HAP-1 (cell line): Measurements from ENCODE around the gene SLC23A2.
"Not testable (repeated sequence)": the region's sequence is repeated elsewhere in the genome, so short reads cannot be mapped to it uniquely, and the experiment has no call there.

Source experiments
- DNase-seq, 2 experiments: peaks; one replicate each; pipeline ENCODE4 v3.0.0-alpha.2; 2016 to 2020; ENCODE audit warnings: low spot score in 2 of 2
- H3K27me3 ChIP-seq: fragments of 250-450 bp; sonication (Bioruptor Pico); 2 replicates; pipeline ENCODE4 v1.5.1; 2020; ENCODE audit warnings: low read depth, mild to moderate bottlenecking, moderate library complexity
- H3K36me3 ChIP-seq: fragments of 250-450 bp; sonication (Bioruptor Pico); replicated peaks from 2 replicates; pipeline ENCODE4 v1.5.1; 2020; ENCODE audit warnings: mild to moderate bottlenecking
- H3K4me1 ChIP-seq: fragments of 250-450 bp; sonication (Bioruptor Pico); 2 replicates; pipeline ENCODE4 v1.5.1; 2020; ENCODE audit warnings: mild to moderate bottlenecking
- H3K4me3 ChIP-seq: fragments of 250-450 bp; sonication (Bioruptor Pico); 2 replicates; pipeline ENCODE4 v1.5.1; 2020; ENCODE audit warnings: mild to moderate bottlenecking, moderate library complexity
- H3K9me3 ChIP-seq: fragments of 250-450 bp; sonication (Bioruptor Pico); 2 replicates; pipeline ENCODE4 v1.5.1; 2020; ENCODE audit warnings: mild to moderate bottlenecking, moderate library complexity
- in situ Hi-C: fragments of 300-500 bp; cut with MboI; formaldehyde crosslinking; loops from 3 replicates; pipeline ENCODE4 v1.14.3; 2020; ENCODE audit warnings: low sequenced_read_pairs, inconsistent platforms, mixed read lengths

SLC23A2 gene

GRCh38 chr20:4854561-4854901 is 146.8 kb downstream of the SLC23A2 start:
- in situ Hi-C loops, result no loop called here
- Histone ChIP-seq H3K27me3 (no peaks in the 10 kb centered on the region), H3K9me3 (no peaks in the 10 kb centered on the region), H3K36me3 (peaks cover 6% of the 10 kb centered on the region), H3K4me3 (no peak overlapping the region), H3K4me1 (no peaks in the 10 kb centered on the region)
- no peak for DNase-seq

GRCh38 chr20:4853757-4854560 is 147.4 kb downstream of the SLC23A2 start:
- Histone ChIP-seq H3K9me3 (no peaks in the 10 kb centered on the region), H3K36me3 (peaks cover 3% of the 10 kb centered on the region; the same call in 1 of the 2 replicates), H3K4me1 (no peaks in the 10 kb centered on the region), H3K27me3 (no peaks in the 10 kb centered on the region), H3K4me3 (no peak overlapping the region)
- DNase-seq, result no peak
- in situ Hi-C loops, result no loop called here

GRCh38 chr20:4853004-4853403 is 148.3 kb downstream of the SLC23A2 start:
- H3K36me3 ChIP-seq, result peaks cover 3% of the 10 kb centered on the region; the same call in 1 of the 2 replicates
- H3K4me1 ChIP-seq, result no peaks in the 10 kb centered on the region
- H3K27me3 ChIP-seq, result no peaks in the 10 kb centered on the region
- in situ Hi-C loops, result no loop called here
- H3K4me3 ChIP-seq, result no peak overlapping the region
- DNase-seq, result no peak
- H3K9me3 ChIP-seq, result no peaks in the 10 kb centered on the region

- no peak overlapping the region for H3K4me3 ChIP-seq
- in situ Hi-C loops, result no loop called here
- H3K36me3 ChIP-seq, result no peaks in the 10 kb centered on the region
- no peaks in the 10 kb centered on the region for H3K4me1 ChIP-seq
- DNase-seq, result no peak
- no peaks in the 10 kb centered on the region for H3K9me3 ChIP-seq
- H3K27me3 ChIP-seq, result no peaks in the 10 kb centered on the region
Measured at GRCh38 chr20:4850960-4851359, 150.3 kb downstream of the SLC23A2 start.

- H3K4me1 ChIP-seq, H3K27me3 ChIP-seq, in situ Hi-C loops, H3K4me3 ChIP-seq, DNase-seq, H3K36me3 ChIP-seq, H3K9me3 ChIP-seq: not testable (repeated sequence)
Measured at GRCh38 chr20:4848829-4849228, 152.5 kb downstream of the SLC23A2 start.

GRCh38 chr20:4848041-4848440 is 153.3 kb downstream of the SLC23A2 start:
- Histone ChIP-seq H3K9me3 (no peaks in the 10 kb centered on the region), H3K4me3 (no peak overlapping the region), H3K36me3 (no peaks in the 10 kb centered on the region), H3K27me3 (no peaks in the 10 kb centered on the region), H3K4me1 (no peaks in the 10 kb centered on the region)
- DNase-seq, result no peak
- in situ Hi-C loops, result no loop called here

- no peak for DNase-seq
- Histone ChIP-seq H3K4me3 (no peak overlapping the region), H3K4me1 (no peaks in the 10 kb centered on the region), H3K9me3 (no peaks in the 10 kb centered on the region), H3K27me3 (no peaks in the 10 kb centered on the region), H3K36me3 (no peaks in the 10 kb centered on the region)
- in situ Hi-C loops, result no loop called here
Measured at GRCh38 chr20:4846821-4847220, 154.5 kb downstream of the SLC23A2 start.

GRCh38 chr20:4844751-4845465 is 156.4 kb downstream of the SLC23A2 start:
- no peaks in the 10 kb centered on the region for H3K36me3 ChIP-seq
- no peak for DNase-seq
- no peaks in the 10 kb centered on the region for H3K9me3 ChIP-seq
- H3K4me1 ChIP-seq, result no peaks in the 10 kb centered on the region
- in situ Hi-C loops, result no loop called here
- no peaks in the 10 kb centered on the region for H3K27me3 ChIP-seq
- H3K4me3 ChIP-seq, result no peak overlapping the region

GRCh38 chr20:4844325-4844724 is 157.0 kb downstream of the SLC23A2 start:
- H3K36me3 ChIP-seq, result no peaks in the 10 kb centered on the region
- H3K9me3 ChIP-seq, result no peaks in the 10 kb centered on the region
- no peaks in the 10 kb centered on the region for H3K4me1 ChIP-seq
- no peak for DNase-seq
- no peaks in the 10 kb centered on the region for H3K27me3 ChIP-seq
- no peak overlapping the region for H3K4me3 ChIP-seq
- in situ Hi-C loops, result no loop called here

GRCh38 chr20:4840801-4841200 is 160.5 kb downstream of the SLC23A2 start:
- no peak for DNase-seq

GRCh38 chr20:4838526-4838925 is 162.8 kb downstream of the SLC23A2 start:
- Histone ChIP-seq H3K4me3 (no peak overlapping the region), H3K9me3 (no peaks in the 10 kb centered on the region), H3K36me3 (no peaks in the 10 kb centered on the region), H3K4me1 (no peaks in the 10 kb centered on the region), H3K27me3 (no peaks in the 10 kb centered on the region)
- no peak for DNase-seq
- in situ Hi-C loops, result no loop called here

More at GRCh38 chr20:4840801-4841200, 160.5 kb downstream of the SLC23A2 start:
- Histone ChIP-seq H3K4me3 (no peak overlapping the region), H3K9me3 (no peaks in the 10 kb centered on the region), H3K36me3 (no peaks in the 10 kb centered on the region), H3K4me1 (no peaks in the 10 kb centered on the region), H3K27me3 (no peaks in the 10 kb centered on the region)
- in situ Hi-C loops, result no loop called here

GRCh38 chr20:4837760-4838159 is 163.6 kb downstream of the SLC23A2 start:
- Histone ChIP-seq H3K9me3 (no peaks in the 10 kb centered on the region), H3K4me1 (no peaks in the 10 kb centered on the region), H3K27me3 (no peaks in the 10 kb centered on the region), H3K36me3 (no peaks in the 10 kb centered on the region), H3K4me3 (no peak overlapping the region)
- DNase-seq, result no peak
- in situ Hi-C loops, result no loop called here

- in situ Hi-C loops, result no loop called here
- H3K4me3 ChIP-seq, result no peak overlapping the region
- H3K27me3 ChIP-seq, result no peaks in the 10 kb centered on the region
- no peak for DNase-seq
- no peaks in the 10 kb centered on the region for H3K4me1 ChIP-seq
- no peaks in the 10 kb centered on the region for H3K9me3 ChIP-seq
- no peaks in the 10 kb centered on the region for H3K36me3 ChIP-seq
Measured at GRCh38 chr20:4836935-4837334, 164.4 kb downstream of the SLC23A2 start.

- no peaks in the 10 kb centered on the region for H3K27me3 ChIP-seq
- in situ Hi-C loops, result no loop called here
- no peaks in the 10 kb centered on the region for H3K36me3 ChIP-seq
- H3K4me3 ChIP-seq, result no peak overlapping the region
- no peak for DNase-seq
- H3K9me3 ChIP-seq, result no peaks in the 10 kb centered on the region
- H3K4me1 ChIP-seq, result no peaks in the 10 kb centered on the region
Measured at GRCh38 chr20:4836473-4836872, 164.8 kb downstream of the SLC23A2 start.
